IPS-11a (cell line): Measurements from ENCODE around the gene RPS10.
"Not testable (repeated sequence)": the region's sequence is repeated elsewhere in the genome, so short reads cannot be mapped to it uniquely, and the experiment has no call there.

Experiments used
- H3K4me3 ChIP-seq: one replicate; pipeline ENCODE4 v1.5.1; 2013; ENCODE audit warnings: low read depth, low read length, control low read depth

RPS10 gene

GRCh38 chr6:34451192-34451591 lies 25.3 kb upstream of the RPS10 start:
- H3K4me3 ChIP-seq: no peak overlapping the region

GRCh38 chr6:34447910-34448309 lies 22.0 kb upstream of the RPS10 start:
- no peak overlapping the region for H3K4me3 ChIP-seq

- H3K4me3 ChIP-seq: no peak overlapping the region
Observed at GRCh38 chr6:34447386-34447785, 21.5 kb upstream of the RPS10 start.

- H3K4me3 ChIP-seq: no peak overlapping the region
Observed at GRCh38 chr6:34445313-34445860, 19.5 kb upstream of the RPS10 start.

GRCh38 chr6:34441526-34441925 lies 15.7 kb upstream of the RPS10 start:
- no peak overlapping the region for H3K4me3 ChIP-seq

- no peak overlapping the region for H3K4me3 ChIP-seq
Observed at GRCh38 chr6:34439442-34439841, 13.6 kb upstream of the RPS10 start.

- H3K4me3 ChIP-seq: no peak overlapping the region
Observed at GRCh38 chr6:34438705-34439104, 12.8 kb upstream of the RPS10 start.

- no peak overlapping the region for H3K4me3 ChIP-seq
Observed at GRCh38 chr6:34437644-34437970, 11.7 kb upstream of the RPS10 start.

- H3K4me3 ChIP-seq: no peak overlapping the region
Observed at GRCh38 chr6:34436803-34437643, 11.2 kb upstream of the RPS10 start.

GRCh38 chr6:34435916-34436315 lies 10.0 kb upstream of the RPS10 start:
- H3K4me3 ChIP-seq: no peak overlapping the region

GRCh38 chr6:34425132-34425497 lies 754 bp downstream of the RPS10 start:
- H3K4me3 ChIP-seq: peak overlapping the region; percentile 98

GRCh38 chr6:34424200-34425131 lies 1.4 kb downstream of the RPS10 start:
- H3K4me3 ChIP-seq: peak overlapping the region; percentile 98

GRCh38 chr6:34423254-34423653 lies 2.6 kb downstream of the RPS10 start:
- H3K4me3 ChIP-seq: no peak overlapping the region

GRCh38 chr6:34418367-34418766 lies 7.5 kb downstream of the RPS10 start:
- no peak overlapping the region for H3K4me3 ChIP-seq

GRCh38 chr6:34416877-34417371 lies 8.9 kb downstream of the RPS10 start:
- no peak overlapping the region for H3K4me3 ChIP-seq

- no peak overlapping the region for H3K4me3 ChIP-seq
Observed at GRCh38 chr6:34414999-34415858, 10.6 kb downstream of the RPS10 start.

GRCh38 chr6:34412643-34413214 lies 13.1 kb downstream of the RPS10 start:
- no peak overlapping the region for H3K4me3 ChIP-seq

GRCh38 chr6:34412016-34412415 lies 13.9 kb downstream of the RPS10 start:
- no peak overlapping the region for H3K4me3 ChIP-seq

GRCh38 chr6:34407915-34408314 lies 18.0 kb downstream of the RPS10 start:
- not testable (repeated sequence) for H3K4me3 ChIP-seq

- no peak overlapping the region for H3K4me3 ChIP-seq
Observed at GRCh38 chr6:34396518-34396917, 29.4 kb downstream of the RPS10 start.
